ENCODE results near the gene HTD2.

DNA sequence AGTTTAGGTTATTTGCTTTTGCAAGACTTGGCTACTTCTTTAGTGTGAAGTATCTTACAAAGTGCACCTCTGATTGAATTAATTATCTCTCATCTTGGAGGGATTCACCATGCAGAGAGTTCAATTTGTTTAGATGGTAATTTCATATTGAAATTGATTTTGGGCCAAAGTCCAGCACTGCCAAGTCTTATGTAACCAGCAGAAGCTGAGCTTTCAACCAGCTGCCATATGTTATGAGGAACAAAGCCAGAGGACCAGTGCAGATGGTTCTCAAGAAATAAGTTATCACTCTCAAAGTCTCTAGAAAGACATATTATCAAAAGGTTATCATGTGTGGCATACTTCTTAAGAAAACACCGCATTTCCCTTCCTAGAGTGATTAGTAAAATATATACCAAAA, 39.7 kb upstream of the HTD2 start:
- TF ChIP-seq CTCF (IDR thresholded peaks at IDR 0.05) (no peak), POLR2A (IDR thresholded peaks at IDR 0.05) (no peak), POLR2AphosphoS5 (IDR thresholded peaks at IDR 0.05) (no peak), EP300 (IDR thresholded peaks at IDR 0.05) (no peak)
